ENCODE measurements around the gene KANSL1.

DNA sequence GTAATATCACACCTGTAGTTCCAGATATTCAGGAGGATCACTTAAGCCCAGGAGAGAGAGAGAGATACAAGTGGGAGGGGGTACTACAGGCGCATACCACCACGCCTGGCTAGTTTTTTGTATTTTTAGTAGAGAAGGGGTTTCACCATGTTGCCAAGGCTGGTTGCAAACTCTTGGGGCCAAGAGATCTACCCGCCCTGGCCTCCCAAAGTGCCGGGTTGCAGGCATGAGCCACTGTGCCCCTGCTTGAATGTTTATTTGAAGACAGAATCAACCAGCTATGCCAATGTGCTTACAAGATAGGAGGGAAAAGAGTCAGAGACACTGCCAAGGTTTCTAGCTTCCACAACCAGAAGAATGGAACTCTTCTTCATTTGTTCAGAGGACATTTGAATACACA lies 106.4 kb downstream of the KANSL1 start:
- no peak for TF ChIP-seq EZH2 (IDR thresholded peaks at IDR 0.05; ENCODE audit: borderline replicate concordance, insufficient read depth, low read depth, low read length, poor library complexity, severe bottlenecking)
- TF ChIP-seq, protein P1, sequence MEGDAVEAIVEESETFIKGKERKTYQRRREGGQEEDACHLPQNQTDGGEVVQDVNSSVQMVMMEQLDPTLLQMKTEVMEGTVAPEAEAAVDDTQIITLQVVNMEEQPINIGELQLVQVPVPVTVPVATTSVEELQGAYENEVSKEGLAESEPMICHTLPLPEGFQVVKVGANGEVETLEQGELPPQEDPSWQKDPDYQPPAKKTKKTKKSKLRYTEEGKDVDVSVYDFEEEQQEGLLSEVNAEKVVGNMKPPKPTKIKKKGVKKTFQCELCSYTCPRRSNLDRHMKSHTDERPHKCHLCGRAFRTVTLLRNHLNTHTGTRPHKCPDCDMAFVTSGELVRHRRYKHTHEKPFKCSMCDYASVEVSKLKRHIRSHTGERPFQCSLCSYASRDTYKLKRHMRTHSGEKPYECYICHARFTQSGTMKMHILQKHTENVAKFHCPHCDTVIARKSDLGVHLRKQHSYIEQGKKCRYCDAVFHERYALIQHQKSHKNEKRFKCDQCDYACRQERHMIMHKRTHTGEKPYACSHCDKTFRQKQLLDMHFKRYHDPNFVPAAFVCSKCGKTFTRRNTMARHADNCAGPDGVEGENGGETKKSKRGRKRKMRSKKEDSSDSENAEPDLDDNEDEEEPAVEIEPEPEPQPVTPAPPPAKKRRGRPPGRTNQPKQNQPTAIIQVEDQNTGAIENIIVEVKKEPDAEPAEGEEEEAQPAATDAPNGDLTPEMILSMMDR (IDR thresholded peaks at IDR 0.05), result no peak
